HepG2 (cell line): ENCODE results near the gene FCRL5. TPM values are rescaled to one million over a fixed set of nuclear protein-coding genes. Genes with fewer than 3 reads are reported as not detected.

Experiments
- ATAC-seq: fragments of 200-7000 bp; cut with Tn5 transposase; 3 replicates; pipeline ENCODE4 v1.9.1; 2020; ENCODE audit warnings: mild to moderate bottlenecking, moderate library complexity
- BruUV-seq: library from RNA; stranded (reverse); fragments of 400-500 nt; replicated peaks from 2 replicates; lab custom pipeline; 2021; lab: Mats Ljungman, UMichigan
- CTCF ChIA-PET: fragments of 300-600 bp; formaldehyde crosslinking; extraction: SDS; loops from one replicate; lab custom pipeline; 2021; ENCODE audit warnings: low total read pairs, inconsistent platforms, low intra/inter-chr PET ratio; lab: Yijun Ruan, JAX
- POLR2A ChIA-PET: fragments of 350-600 bp; sonication (Branson Sonifier 250); formaldehyde crosslinking; loops from one replicate; lab custom pipeline; 2020; ENCODE audit warnings: antibody characterized with exemption, inconsistent platforms; lab: Yijun Ruan, JAX
- DNase-seq: peaks from one replicate; pipeline ENCODE4 v3.0.0-alpha.2; 2015; ENCODE audit warnings: low spot score
- FAIRE-seq: peaks from 3 replicates; lab custom pipeline; 2011; peaks lifted over from hg19 to GRCh38; lab: Jason Lieb, UNC
- H2AFZ ChIP-seq: one replicate; pipeline ENCODE4 v1.6.1; 2011; ENCODE audit warnings: low read length, inconsistent platforms
- H3K27ac ChIP-seq: fragments of 300-600 bp; 3 replicates; pipeline ENCODE4 v1.8.0; 2011; ENCODE audit warnings: mixed run types, mild to moderate bottlenecking, mixed read lengths, low read length, inconsistent platforms; ENCODE audit not compliant: insufficient read depth; ENCODE audit errors: extremely low read length
- H3K27me3 ChIP-seq, 2 experiments: fragments of 200-600 bp in 1 of 2; 2 replicates in 1 of 2; 3 replicates in 1 of 2; pipeline versions ENCODE4 v1.6.0 to v1.8.0; 2011; ENCODE audit warnings: low read length in 2 of 2, mild to moderate bottlenecking in 2 of 2, moderate library complexity in 2 of 2, inconsistent platforms in 1 of 2; ENCODE audit not compliant: insufficient read depth in 2 of 2, control insufficient read depth in 1 of 2
- H3K36me3 ChIP-seq, 2 experiments: fragments of 200-600 bp in 1 of 2; replicated peaks in 1 of 2; 2 replicates in 1 of 2; 3 replicates in 1 of 2; pipeline versions ENCODE4 v1.5.1 to v1.8.0; 2011; ENCODE audit warnings: low read length in 2 of 2, inconsistent platforms in 1 of 2; ENCODE audit not compliant: insufficient read depth in 2 of 2, control insufficient read depth in 1 of 2
- H3K4me1 ChIP-seq: 2 replicates; pipeline ENCODE4 v1.5.1; 2012; ENCODE audit warnings: low read length, inconsistent platforms; ENCODE audit not compliant: insufficient read depth
- H3K4me2 ChIP-seq: 2 replicates; pipeline ENCODE4 v1.6.0; 2011; ENCODE audit warnings: low read depth, low read length, inconsistent platforms
- H3K4me3 ChIP-seq, 3 experiments: fragments of 200-600 bp in 1 of 3; sonication (generic), shearing (Covaris generic) in 1 of 3; replicated peaks in 1 of 3; 2 replicates each; pipeline ENCODE4 v1.5.1; 2011 to 2016; ENCODE audit warnings: low read length in 3 of 3, inconsistent platforms in 2 of 3, low read depth in 2 of 3, mild to moderate bottlenecking in 2 of 3, control low read depth in 1 of 3, mixed read lengths in 1 of 3; ENCODE audit not compliant: insufficient read depth in 1 of 3
- H3K79me2 ChIP-seq: one replicate; pipeline ENCODE4 v1.6.1; 2011; ENCODE audit warnings: low read length, inconsistent platforms; ENCODE audit not compliant: insufficient read depth
- H3K9ac ChIP-seq: 2 replicates; pipeline ENCODE4 v1.6.0; 2011; ENCODE audit warnings: mild to moderate bottlenecking, low read depth, low read length, inconsistent platforms; ENCODE audit not compliant: insufficient read depth
- H3K9me3 ChIP-seq: 2 replicates; pipeline ENCODE4 v1.5.1; 2012; ENCODE audit warnings: mild to moderate bottlenecking, low read length
- H4K20me1 ChIP-seq: 2 replicates; pipeline ENCODE4 v1.6.0; 2011; ENCODE audit warnings: inconsistent platforms, mild to moderate bottlenecking, low read length, moderate library complexity; ENCODE audit not compliant: insufficient read depth
- AFF4 ChIP-seq: sonication (generic); formaldehyde crosslinking; IDR thresholded peaks from 2 replicates; pipeline ENCODE4 v1.4.0; 2020; ENCODE audit warnings: missing genetic modification reagents
- CTCF ChIP-seq: sonication (generic); formaldehyde crosslinking; IDR thresholded peaks from 2 replicates; pipeline ENCODE4 v1.5.0; 2020; ENCODE audit warnings: mild to moderate bottlenecking, missing genetic modification reagents, moderate library complexity
- EEA1 ChIP-seq: sonication (generic); formaldehyde crosslinking; IDR thresholded peaks from 2 replicates; pipeline ENCODE4 v1.5.1; 2020; ENCODE audit warnings: mild to moderate bottlenecking, missing genetic modification reagents, borderline replicate concordance
- JARID2 ChIP-seq: sonication (generic); formaldehyde crosslinking; IDR thresholded peaks from 2 replicates; pipeline ENCODE4 v1.8.1; 2023; ENCODE audit warnings: missing genetic modification reagents, inconsistent platforms; ENCODE audit not compliant: insufficient replicate concordance
- JUND ChIP-seq: sonication (generic); formaldehyde crosslinking; IDR thresholded peaks from 2 replicates; pipeline ENCODE4 v1.8.0; 2022; ENCODE audit warnings: mild to moderate bottlenecking, missing genetic modification reagents
- MBD4 ChIP-seq: IDR thresholded peaks from 2 replicates; pipeline ENCODE4 v1.6.1; 2012; ENCODE audit warnings: low read length, inconsistent platforms, borderline replicate concordance
- PHF8 ChIP-seq: sonication (generic); formaldehyde crosslinking; IDR thresholded peaks from 2 replicates; pipeline ENCODE4 v1.5.0; 2020; ENCODE audit warnings: missing genetic modification reagents
- TEAD3 ChIP-seq: optimal IDR thresholded peaks from 2 replicates; pipeline ENCODE3; 2016; ENCODE audit warnings: borderline replicate concordance
- THRA ChIP-seq: sonication (generic); formaldehyde crosslinking; IDR thresholded peaks from 2 replicates; pipeline ENCODE4 v1.4.0; 2020; ENCODE audit warnings: missing genetic modification reagents, borderline replicate concordance
- YEATS4 ChIP-seq: sonication (generic); formaldehyde crosslinking; IDR thresholded peaks from 2 replicates; pipeline ENCODE4 v1.4.0; 2020; ENCODE audit warnings: missing genetic modification reagents, borderline replicate concordance
- ZIK1 ChIP-seq: sonication (generic); formaldehyde crosslinking; IDR thresholded peaks from 2 replicates; pipeline ENCODE4 v1.5.0; 2020; ENCODE audit warnings: mild to moderate bottlenecking, low read depth, missing genetic modification reagents, borderline replicate concordance
- ZNF17 ChIP-seq: sonication (generic); formaldehyde crosslinking; IDR thresholded peaks from 2 replicates; pipeline ENCODE4 v1.5.0; 2020; ENCODE audit warnings: mild to moderate bottlenecking, missing genetic modification reagents
- ZNF335 ChIP-seq: sonication (generic); formaldehyde crosslinking; IDR thresholded peaks from 2 replicates; pipeline ENCODE4 v1.4.0; 2020; ENCODE audit warnings: missing genetic modification reagents
- ZNF564 ChIP-seq: sonication (generic); formaldehyde crosslinking; IDR thresholded peaks from 2 replicates; pipeline ENCODE4 v1.8.1; 2023; ENCODE audit warnings: mild to moderate bottlenecking, missing genetic modification reagents
- ZNF616 ChIP-seq: sonication (generic); formaldehyde crosslinking; IDR thresholded peaks from 2 replicates; pipeline ENCODE4 v1.5.0; 2020; ENCODE audit warnings: low read depth, mild to moderate bottlenecking, missing genetic modification reagents
- ZNF761 ChIP-seq: sonication (generic); formaldehyde crosslinking; conservative IDR thresholded peaks from 2 replicates; pipeline ENCODE4 v1.4.0; 2020; ENCODE audit warnings: mild to moderate bottlenecking, missing genetic modification reagents
- ZNF788 ChIP-seq: sonication (generic); formaldehyde crosslinking; IDR thresholded peaks from 2 replicates; pipeline ENCODE4 v1.5.0; 2020; ENCODE audit warnings: mild to moderate bottlenecking, missing genetic modification reagents, borderline replicate concordance
- ZNF792 ChIP-seq: IDR thresholded peaks from 2 replicates; pipeline ENCODE4 v1.6.1; 2016
- WGBS: methylation state at CpG from one replicate; pipeline ENCODE4 v1.1.6; 2017; ENCODE audit warnings: low lambda C conversion rate; 5-methylcytosine and 5-hydroxymethylcytosine counted together
- in situ Hi-C: cut with HindIII; loops from 2 replicates; pipeline ENCODE4 v1.10.0; 2017; ENCODE audit warnings: low pct_unique_long_range_greater_than_20kb; ENCODE audit not compliant: extremely low pct_ligation_motif_present
- intact Hi-C: fragments of 100-400 bp; cut with micrococcal nuclease; formaldehyde crosslinking; loops from one replicate; pipeline ENCODE4 v1.10.0; 2022; ENCODE audit not compliant: unreplicated experiment
- polyA plus RNA-seq, 8 experiments: library from polyadenylated mRNA; depleted of rRNA in 3 of 8; stranded (reverse) in 7 of 8; unstranded in 1 of 8; fragments of >200 nt; fragmentation: Illumina TruSeq in 4 of 8; extraction: Trizol in 4 of 8; gene quantifications; 2 replicates each; pipeline versions ENCODE4 v1.2.1 to v1.2.3, GENCODE V29; 2011 to 2016; ENCODE audit warnings: low read depth in 4 of 8, missing spikeins in 1 of 8, mixed read lengths in 1 of 8; ENCODE audit not compliant: insufficient read depth in 1 of 8
- total RNA-seq, 5 experiments: library from RNA; depleted of rRNA; stranded (reverse); fragments of >200 nt; fragmentation: Illumina TruSeq; extraction: Trizol; gene quantifications; 2 replicates each; pipeline ENCODE4 v1.2.3, GENCODE V29; 2016; ENCODE audit warnings: low read depth in 1 of 5

Gene FCRL5
- total and polyA plus RNA-seq, 2 of the 13 experiments (the other 11 are each of a cell fraction or from before 2014, with no cell fraction given), result not detected

- TF ChIP-seq CTCF (CRISPR knock-in tag) (peak; percentile 70), THRA (CRISPR knock-in tag) (no peak), PHF8 (CRISPR knock-in tag) (no peak), ZNF792 (no peak), TEAD3 (CRISPR knock-in tag) (peak; percentile 98)
These were observed 28.0 kb upstream of the FCRL5 start (continued) for GRCh38 chr1:157580179-157580827.

GRCh38 chr1:157577420-157577819 lies 25.1 kb upstream of the FCRL5 start:
- 2% methylated on average over 3 of the region's 3 CpGs for whole genome bisulfite sequencing
- no peaks in the 10 kb centered on the region for H4K20me1 ChIP-seq
- no peak for DNase-seq
- H3K4me3 ChIP-seq, result no peak overlapping the region
- H3K27me3 ChIP-seq, result no peaks in the 10 kb centered on the region; a peak in 1 of 5 replicates
- BruUV-seq, result no TSS peak
- ATAC-seq, result no peak
- H3K4me2 ChIP-seq, result no peak overlapping the region
- no peak for FAIRE-seq
- H2AFZ ChIP-seq, result no peak overlapping the region
- ChIA-PET CTCF (no interaction called here), POLR2A (no interaction called here)
- H3K9me3 ChIP-seq, result no peaks in the 10 kb centered on the region
- H3K27ac ChIP-seq, result no peak overlapping the region
- no peaks in the 10 kb centered on the region for H3K36me3 ChIP-seq
- no peaks in the 10 kb centered on the region for H3K79me2 ChIP-seq
- in situ Hi-C loops (no loop called here), intact Hi-C loops (no loop called here)
- no peak overlapping the region for H3K9ac ChIP-seq
- no peaks in the 10 kb centered on the region for H3K4me1 ChIP-seq
- TF ChIP-seq ZNF761 (CRISPR knock-in tag) (no peak), MBD4 (no peak), ZNF788 (CRISPR knock-in tag) (no peak), AFF4 (CRISPR knock-in tag) (no peak), ZNF17 (no peak), ZIK1 (CRISPR knock-in tag) (no peak), JUND (CRISPR knock-in tag) (no peak), JARID2 (CRISPR knock-in tag) (no peak), ZNF564 (CRISPR knock-in tag) (no peak), ZNF335 (CRISPR knock-in tag) (no peak), EEA1 (CRISPR knock-in tag) (no peak), ZNF616 (CRISPR knock-in tag) (no peak), YEATS4 (no peak)
